ENCODE results near the gene LRRC43. TPM values are rescaled to one million over a fixed set of nuclear protein-coding genes. Genes with fewer than 3 reads are reported as not detected.

Gene LRRC43
- total and polyA plus RNA-seq, 2 experiments from 2014 or later: 0.45 TPM; not detected in 1

DNA sequence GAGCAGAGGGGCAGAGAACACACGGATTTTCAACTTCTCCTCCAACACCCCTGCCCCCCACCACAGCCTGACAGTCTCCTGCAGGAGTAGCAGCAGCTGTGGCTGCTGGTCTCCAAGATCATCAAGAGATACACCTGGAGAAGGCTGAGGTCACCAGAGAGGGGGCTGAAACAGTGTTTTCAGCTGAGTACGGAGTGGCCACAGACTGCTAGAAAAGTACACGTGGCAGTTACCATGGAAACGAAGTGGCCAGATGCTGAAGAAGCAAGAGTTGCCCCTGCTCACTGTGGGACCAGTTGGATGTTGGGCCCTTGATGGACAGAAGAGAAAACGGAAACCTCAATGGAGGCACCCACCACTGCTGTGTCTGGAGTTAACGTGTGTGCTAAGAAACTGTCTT lies 47.9 kb downstream of the LRRC43 start:
- H3K4me3 Mint-ChIP-seq: no peak overlapping the region
- DNase-seq (ENCODE audit: low spot score) (no peak), ATAC-seq (no peak)
- Histone ChIP-seq H3K4me2 (no peak overlapping the region), H3K36me3 (ENCODE audit: insufficient read depth) (no peaks in the 10 kb centered on the region), H3K79me2 (replicated peaks; ENCODE audit: insufficient read depth) (no peaks in the 10 kb centered on the region), H2AFZ (no peak overlapping the region), H3K4me1 (ENCODE audit: insufficient read depth) (peaks cover 2% of the 10 kb centered on the region; the same call in 1 of the 2 replicates), H3K4me3 (no peak overlapping the region), H3K27me3 (ENCODE audit: insufficient read depth) (no peaks in the 10 kb centered on the region), H3K9me2 (ENCODE audit: insufficient read depth) (no peaks in the 10 kb centered on the region), H3F3A (replicated peaks; ENCODE audit: low read depth) (peaks cover 3% of the 10 kb centered on the region; the same call in 1 of the 2 replicates), H4K20me1 (replicated peaks; ENCODE audit: insufficient read depth) (no peaks in the 10 kb centered on the region), H3K27ac (ENCODE audit: low read depth) (no peak overlapping the region)
- H3K36me3 Mint-ChIP-seq (ENCODE audit: low read depth): peaks cover 22% of the 10 kb centered on the region
- peaks cover 7% of the 10 kb centered on the region for H3K4me1 Mint-ChIP-seq
- peaks cover 2% of the 10 kb centered on the region for H3K27me3 Mint-ChIP-seq (ENCODE audit: insufficient read depth, low read depth, poor library complexity)
- H3K27ac Mint-ChIP-seq: no peak overlapping the region
- TF ChIP-seq EZH2phosphoT487 (IDR thresholded peaks at IDR 0.05; ENCODE audit: unreplicated experiment) (no peak), NANOG (IDR thresholded peaks at IDR 0.05; ENCODE audit: borderline replicate concordance) (no peak), POLR2AphosphoS5 (IDR thresholded peaks at IDR 0.05; ENCODE audit: low read depth) (no peak), ZNF114 (CRISPR knock-in tag; IDR thresholded peaks at IDR 0.05) (no peak), ZNF331 (CRISPR knock-in tag; IDR thresholded peaks at IDR 0.05; ENCODE audit: low read depth) (no peak), STAT1 (IDR thresholded peaks at IDR 0.05; ENCODE audit: unreplicated experiment) (no peak), CREB1 (CRISPR knock-in tag; IDR thresholded peaks at IDR 0.05; ENCODE audit: low read depth) (no peak), JUNB (IDR thresholded peaks at IDR 0.05; ENCODE audit: unreplicated experiment) (no peak), EZH2 (IDR thresholded peaks at IDR 0.05; ENCODE audit: low read depth, unreplicated experiment) (no peak)
- TF ChIP-seq, protein P1, sequence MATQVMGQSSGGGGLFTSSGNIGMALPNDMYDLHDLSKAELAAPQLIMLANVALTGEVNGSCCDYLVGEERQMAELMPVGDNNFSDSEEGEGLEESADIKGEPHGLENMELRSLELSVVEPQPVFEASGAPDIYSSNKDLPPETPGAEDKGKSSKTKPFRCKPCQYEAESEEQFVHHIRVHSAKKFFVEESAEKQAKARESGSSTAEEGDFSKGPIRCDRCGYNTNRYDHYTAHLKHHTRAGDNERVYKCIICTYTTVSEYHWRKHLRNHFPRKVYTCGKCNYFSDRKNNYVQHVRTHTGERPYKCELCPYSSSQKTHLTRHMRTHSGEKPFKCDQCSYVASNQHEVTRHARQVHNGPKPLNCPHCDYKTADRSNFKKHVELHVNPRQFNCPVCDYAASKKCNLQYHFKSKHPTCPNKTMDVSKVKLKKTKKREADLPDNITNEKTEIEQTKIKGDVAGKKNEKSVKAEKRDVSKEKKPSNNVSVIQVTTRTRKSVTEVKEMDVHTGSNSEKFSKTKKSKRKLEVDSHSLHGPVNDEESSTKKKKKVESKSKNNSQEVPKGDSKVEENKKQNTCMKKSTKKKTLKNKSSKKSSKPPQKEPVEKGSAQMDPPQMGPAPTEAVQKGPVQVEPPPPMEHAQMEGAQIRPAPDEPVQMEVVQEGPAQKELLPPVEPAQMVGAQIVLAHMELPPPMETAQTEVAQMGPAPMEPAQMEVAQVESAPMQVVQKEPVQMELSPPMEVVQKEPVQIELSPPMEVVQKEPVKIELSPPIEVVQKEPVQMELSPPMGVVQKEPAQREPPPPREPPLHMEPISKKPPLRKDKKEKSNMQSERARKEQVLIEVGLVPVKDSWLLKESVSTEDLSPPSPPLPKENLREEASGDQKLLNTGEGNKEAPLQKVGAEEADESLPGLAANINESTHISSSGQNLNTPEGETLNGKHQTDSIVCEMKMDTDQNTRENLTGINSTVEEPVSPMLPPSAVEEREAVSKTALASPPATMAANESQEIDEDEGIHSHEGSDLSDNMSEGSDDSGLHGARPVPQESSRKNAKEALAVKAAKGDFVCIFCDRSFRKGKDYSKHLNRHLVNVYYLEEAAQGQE (IDR thresholded peaks at IDR 0.05; ENCODE audit: unreplicated experiment): no peak
- TF ChIP-seq, protein P2, sequence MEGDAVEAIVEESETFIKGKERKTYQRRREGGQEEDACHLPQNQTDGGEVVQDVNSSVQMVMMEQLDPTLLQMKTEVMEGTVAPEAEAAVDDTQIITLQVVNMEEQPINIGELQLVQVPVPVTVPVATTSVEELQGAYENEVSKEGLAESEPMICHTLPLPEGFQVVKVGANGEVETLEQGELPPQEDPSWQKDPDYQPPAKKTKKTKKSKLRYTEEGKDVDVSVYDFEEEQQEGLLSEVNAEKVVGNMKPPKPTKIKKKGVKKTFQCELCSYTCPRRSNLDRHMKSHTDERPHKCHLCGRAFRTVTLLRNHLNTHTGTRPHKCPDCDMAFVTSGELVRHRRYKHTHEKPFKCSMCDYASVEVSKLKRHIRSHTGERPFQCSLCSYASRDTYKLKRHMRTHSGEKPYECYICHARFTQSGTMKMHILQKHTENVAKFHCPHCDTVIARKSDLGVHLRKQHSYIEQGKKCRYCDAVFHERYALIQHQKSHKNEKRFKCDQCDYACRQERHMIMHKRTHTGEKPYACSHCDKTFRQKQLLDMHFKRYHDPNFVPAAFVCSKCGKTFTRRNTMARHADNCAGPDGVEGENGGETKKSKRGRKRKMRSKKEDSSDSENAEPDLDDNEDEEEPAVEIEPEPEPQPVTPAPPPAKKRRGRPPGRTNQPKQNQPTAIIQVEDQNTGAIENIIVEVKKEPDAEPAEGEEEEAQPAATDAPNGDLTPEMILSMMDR (conservative IDR thresholded peaks at IDR 0.05; ENCODE audit: low read depth in 2 of 2): no peak
- TF ChIP-seq, protein P3, sequence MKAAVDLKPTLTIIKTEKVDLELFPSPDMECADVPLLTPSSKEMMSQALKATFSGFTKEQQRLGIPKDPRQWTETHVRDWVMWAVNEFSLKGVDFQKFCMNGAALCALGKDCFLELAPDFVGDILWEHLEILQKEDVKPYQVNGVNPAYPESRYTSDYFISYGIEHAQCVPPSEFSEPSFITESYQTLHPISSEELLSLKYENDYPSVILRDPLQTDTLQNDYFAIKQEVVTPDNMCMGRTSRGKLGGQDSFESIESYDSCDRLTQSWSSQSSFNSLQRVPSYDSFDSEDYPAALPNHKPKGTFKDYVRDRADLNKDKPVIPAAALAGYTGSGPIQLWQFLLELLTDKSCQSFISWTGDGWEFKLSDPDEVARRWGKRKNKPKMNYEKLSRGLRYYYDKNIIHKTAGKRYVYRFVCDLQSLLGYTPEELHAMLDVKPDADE (IDR thresholded peaks at IDR 0.05): no peak
- TF ChIP-seq, protein P4, sequence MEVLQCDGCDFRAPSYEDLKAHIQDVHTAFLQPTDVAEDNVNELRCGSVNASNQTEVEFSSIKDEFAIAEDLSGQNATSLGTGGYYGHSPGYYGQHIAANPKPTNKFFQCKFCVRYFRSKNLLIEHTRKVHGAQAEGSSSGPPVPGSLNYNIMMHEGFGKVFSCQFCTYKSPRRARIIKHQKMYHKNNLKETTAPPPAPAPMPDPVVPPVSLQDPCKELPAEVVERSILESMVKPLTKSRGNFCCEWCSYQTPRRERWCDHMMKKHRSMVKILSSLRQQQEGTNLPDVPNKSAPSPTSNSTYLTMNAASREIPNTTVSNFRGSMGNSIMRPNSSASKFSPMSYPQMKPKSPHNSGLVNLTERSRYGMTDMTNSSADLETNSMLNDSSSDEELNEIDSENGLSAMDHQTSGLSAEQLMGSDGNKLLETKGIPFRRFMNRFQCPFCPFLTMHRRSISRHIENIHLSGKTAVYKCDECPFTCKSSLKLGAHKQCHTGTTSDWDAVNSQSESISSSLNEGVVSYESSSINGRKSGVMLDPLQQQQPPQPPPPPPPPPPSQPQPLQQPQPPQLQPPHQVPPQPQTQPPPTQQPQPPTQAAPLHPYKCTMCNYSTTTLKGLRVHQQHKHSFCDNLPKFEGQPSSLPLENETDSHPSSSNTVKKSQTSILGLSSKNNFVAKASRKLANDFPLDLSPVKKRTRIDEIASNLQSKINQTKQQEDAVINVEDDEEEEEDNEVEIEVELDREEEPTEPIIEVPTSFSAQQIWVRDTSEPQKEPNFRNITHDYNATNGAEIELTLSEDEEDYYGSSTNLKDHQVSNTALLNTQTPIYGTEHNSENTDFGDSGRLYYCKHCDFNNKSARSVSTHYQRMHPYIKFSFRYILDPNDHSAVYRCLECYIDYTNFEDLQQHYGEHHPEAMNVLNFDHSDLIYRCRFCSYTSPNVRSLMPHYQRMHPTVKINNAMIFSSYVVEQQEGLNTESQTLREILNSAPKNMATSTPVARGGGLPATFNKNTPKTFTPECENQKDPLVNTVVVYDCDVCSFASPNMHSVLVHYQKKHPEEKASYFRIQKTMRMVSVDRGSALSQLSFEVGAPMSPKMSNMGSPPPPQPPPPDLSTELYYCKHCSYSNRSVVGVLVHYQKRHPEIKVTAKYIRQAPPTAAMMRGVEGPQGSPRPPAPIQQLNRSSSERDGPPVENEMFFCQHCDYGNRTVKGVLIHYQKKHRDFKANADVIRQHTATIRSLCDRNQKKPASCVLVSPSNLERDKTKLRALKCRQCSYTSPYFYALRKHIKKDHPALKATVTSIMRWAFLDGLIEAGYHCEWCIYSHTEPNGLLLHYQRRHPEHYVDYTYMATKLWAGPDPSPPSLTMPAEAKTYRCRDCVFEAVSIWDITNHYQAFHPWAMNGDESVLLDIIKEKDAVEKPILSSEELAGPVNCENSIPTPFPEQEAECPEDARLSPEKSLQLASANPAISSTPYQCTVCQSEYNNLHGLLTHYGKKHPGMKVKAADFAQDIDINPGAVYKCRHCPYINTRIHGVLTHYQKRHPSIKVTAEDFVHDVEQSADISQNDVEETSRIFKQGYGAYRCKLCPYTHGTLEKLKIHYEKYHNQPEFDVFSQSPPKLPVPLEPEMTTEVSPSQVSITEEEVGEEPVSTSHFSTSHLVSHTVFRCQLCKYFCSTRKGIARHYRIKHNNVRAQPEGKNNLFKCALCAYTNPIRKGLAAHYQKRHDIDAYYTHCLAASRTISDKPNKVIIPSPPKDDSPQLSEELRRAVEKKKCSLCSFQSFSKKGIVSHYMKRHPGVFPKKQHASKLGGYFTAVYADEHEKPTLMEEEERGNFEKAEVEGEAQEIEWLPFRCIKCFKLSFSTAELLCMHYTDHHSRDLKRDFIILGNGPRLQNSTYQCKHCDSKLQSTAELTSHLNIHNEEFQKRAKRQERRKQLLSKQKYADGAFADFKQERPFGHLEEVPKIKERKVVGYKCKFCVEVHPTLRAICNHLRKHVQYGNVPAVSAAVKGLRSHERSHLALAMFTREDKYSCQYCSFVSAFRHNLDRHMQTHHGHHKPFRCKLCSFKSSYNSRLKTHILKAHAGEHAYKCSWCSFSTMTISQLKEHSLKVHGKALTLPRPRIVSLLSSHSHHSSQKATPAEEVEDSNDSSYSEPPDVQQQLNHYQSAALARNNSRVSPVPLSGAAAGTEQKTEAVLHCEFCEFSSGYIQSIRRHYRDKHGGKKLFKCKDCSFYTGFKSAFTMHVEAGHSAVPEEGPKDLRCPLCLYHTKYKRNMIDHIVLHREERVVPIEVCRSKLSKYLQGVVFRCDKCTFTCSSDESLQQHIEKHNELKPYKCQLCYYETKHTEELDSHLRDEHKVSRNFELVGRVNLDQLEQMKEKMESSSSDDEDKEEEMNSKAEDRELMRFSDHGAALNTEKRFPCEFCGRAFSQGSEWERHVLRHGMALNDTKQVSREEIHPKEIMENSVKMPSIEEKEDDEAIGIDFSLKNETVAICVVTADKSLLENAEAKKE (CRISPR knock-in tag; IDR thresholded peaks at IDR 0.05): no peak
- H3K9me3 Mint-ChIP-seq: no peaks in the 10 kb centered on the region

Data from GM23338 (cell line).